Fibroblast of lung (primary cell): ENCODE results near the gene KCNIP4. TPM values are rescaled to one million over a fixed set of nuclear protein-coding genes. Genes with fewer than 3 reads are reported as not detected.

Experiments used
- DNase-seq, 2 donors: peaks; one replicate each; pipeline versions ENCODE4 v3.0.0 to v3.0.0-alpha.2; 2010; ENCODE audit warnings: low read depth in 2 of 2
- H2AFZ ChIP-seq: 2 replicates; pipeline ENCODE4 v1.5.1; 2012; ENCODE audit warnings: low read length, control low read depth, inconsistent platforms
- H3K27ac ChIP-seq: 2 replicates; pipeline ENCODE4 v1.5.1; 2011; ENCODE audit warnings: low read length, control low read depth; ENCODE audit not compliant: insufficient read depth
- H3K27me3 ChIP-seq: 2 replicates; pipeline ENCODE4 v1.5.1; 2011; ENCODE audit warnings: mild to moderate bottlenecking, low read length; ENCODE audit not compliant: control insufficient read depth, insufficient read depth
- H3K36me3 ChIP-seq: 2 replicates; pipeline ENCODE4 v1.5.1; 2011; ENCODE audit warnings: low read length; ENCODE audit not compliant: control insufficient read depth, insufficient read depth
- H3K4me1 ChIP-seq: 2 replicates; pipeline ENCODE4 v1.5.1; 2011; ENCODE audit warnings: low read length; ENCODE audit not compliant: control insufficient read depth, insufficient read depth; ENCODE audit errors: extremely low read depth
- H3K4me2 ChIP-seq: 2 replicates; pipeline ENCODE4 v1.5.1; 2011; ENCODE audit warnings: low read length, control low read depth; ENCODE audit not compliant: insufficient read depth; ENCODE audit errors: extremely low read depth
- H3K4me3 ChIP-seq, 4 experiments: fragments of 200-600 bp in 1 of 4; sonication (generic) in 1 of 4; replicated peaks in 1 of 4; 2 replicates each; pipeline ENCODE4 v1.5.1; 2011 to 2016; ENCODE audit warnings: low read length in 4 of 4, low read depth in 3 of 4, mild to moderate bottlenecking in 3 of 4, control low read depth in 2 of 4, inconsistent platforms in 1 of 4, mixed read lengths in 1 of 4; ENCODE audit not compliant: insufficient read depth in 1 of 4; ENCODE audit errors: control extremely low read depth in 1 of 4
- H3K79me2 ChIP-seq: 2 replicates; pipeline ENCODE4 v1.5.1; 2012; ENCODE audit warnings: mild to moderate bottlenecking, low read length, inconsistent platforms; ENCODE audit not compliant: control insufficient read depth, insufficient read depth
- H3K9ac ChIP-seq: 2 replicates; pipeline ENCODE4 v1.5.1; 2011; ENCODE audit warnings: mild to moderate bottlenecking, low read length, control low read depth; ENCODE audit not compliant: insufficient read depth
- H3K9me3 ChIP-seq: 2 replicates; pipeline ENCODE4 v1.5.1; 2012; ENCODE audit warnings: low read depth, low read length; ENCODE audit not compliant: control insufficient read depth, insufficient read depth
- H4K20me1 ChIP-seq: 2 replicates; pipeline ENCODE4 v1.5.1; 2011; ENCODE audit warnings: low read length; ENCODE audit not compliant: control insufficient read depth, insufficient read depth; ENCODE audit errors: extremely low read depth
- CTCF ChIP-seq, 2 donors: IDR thresholded peaks in 1 of 2; conservative IDR thresholded peaks in 1 of 2; 1 replicate in 1 of 2; 2 replicates in 1 of 2; pipeline ENCODE4 v1.5.1; 2011 to 2012; ENCODE audit warnings: low read length in 2 of 2, control low read depth in 1 of 2, inconsistent platforms in 1 of 2, low read depth in 1 of 2, mild to moderate bottlenecking in 1 of 2
- EZH2 ChIP-seq: IDR thresholded peaks from 2 replicates; pipeline ENCODE4 v1.5.1; 2012; ENCODE audit warnings: low read length, control low read depth, mild to moderate bottlenecking; ENCODE audit errors: missing control alignments
- polyA plus RNA-seq, 2 donors: library from polyadenylated mRNA; depleted of rRNA in 1 of 2; stranded (reverse) in 1 of 2; unstranded in 1 of 2; fragments of >200 nt; gene quantifications; 2 replicates each; pipeline ENCODE4 v1.2.1, GENCODE V29; 2011 to 2012; ENCODE audit warnings: missing spikeins in 1 of 2
- total RNA-seq: library from RNA; depleted of rRNA; stranded (reverse); fragments of >200 nt; gene quantifications from 2 replicates; pipeline ENCODE4 v1.2.1, GENCODE V29; 2014

KCNIP4 gene
- total and polyA plus RNA-seq, 2 donors (not counting 1 experiment from before 2014, with no cell fraction given): not detected

- TF ChIP-seq CTCF (conservative IDR thresholded peaks at IDR 0.05 in 1 of 2, IDR thresholded peaks at IDR 0.05 in 1 of 2; ENCODE audit: low read depth in 1 of 2, low read length in 2 of 2): no peak
- TF ChIP-seq EZH2: no peak
- H3K27me3 ChIP-seq: no peaks in the 10 kb centered on the region
- no peaks in the 10 kb centered on the region for H3K9me3 ChIP-seq
- no peak for DNase-seq
- no peaks in the 10 kb centered on the region for H3K36me3 ChIP-seq
- H4K20me1 ChIP-seq: no peaks in the 10 kb centered on the region
- H3K27ac ChIP-seq: no peak overlapping the region
- no peak overlapping the region for H3K4me2 ChIP-seq
- no peaks in the 10 kb centered on the region for H3K79me2 ChIP-seq
- H3K9ac ChIP-seq: no peak overlapping the region
- no peak overlapping the region for H3K4me3 ChIP-seq
- no peak overlapping the region for H2AFZ ChIP-seq
- H3K4me1 ChIP-seq: no peaks in the 10 kb centered on the region
Measured at GRCh38 chr4:21554066-21554465, 394.5 kb downstream of the KCNIP4 start.

DNA sequence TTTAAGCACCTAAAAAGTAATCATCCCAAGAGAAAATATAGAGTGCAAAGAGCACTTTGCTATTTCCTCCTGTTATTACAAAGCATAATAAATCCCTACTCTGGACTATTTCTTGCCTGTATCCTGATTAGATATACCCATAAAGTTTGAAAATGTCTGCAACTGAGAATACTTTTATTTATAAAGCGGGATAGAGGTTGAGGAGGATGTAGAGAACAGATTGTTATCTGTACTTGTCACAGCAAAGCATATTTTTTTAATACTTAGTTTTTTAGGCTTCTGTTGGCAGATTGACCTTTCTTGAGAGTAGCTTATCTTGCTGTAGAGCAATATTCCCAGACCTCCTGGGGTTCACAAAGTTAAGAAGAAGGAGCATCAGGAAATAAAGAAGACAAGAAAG lies 396.1 kb downstream of the KCNIP4 start:
- no peak for TF ChIP-seq CTCF (conservative IDR thresholded peaks at IDR 0.05 in 1 of 2, IDR thresholded peaks at IDR 0.05 in 1 of 2; ENCODE audit: low read depth in 1 of 2, low read length in 2 of 2)
- TF ChIP-seq EZH2: no peak
- no peak for DNase-seq
- no peaks in the 10 kb centered on the region for H3K79me2 ChIP-seq

DNA sequence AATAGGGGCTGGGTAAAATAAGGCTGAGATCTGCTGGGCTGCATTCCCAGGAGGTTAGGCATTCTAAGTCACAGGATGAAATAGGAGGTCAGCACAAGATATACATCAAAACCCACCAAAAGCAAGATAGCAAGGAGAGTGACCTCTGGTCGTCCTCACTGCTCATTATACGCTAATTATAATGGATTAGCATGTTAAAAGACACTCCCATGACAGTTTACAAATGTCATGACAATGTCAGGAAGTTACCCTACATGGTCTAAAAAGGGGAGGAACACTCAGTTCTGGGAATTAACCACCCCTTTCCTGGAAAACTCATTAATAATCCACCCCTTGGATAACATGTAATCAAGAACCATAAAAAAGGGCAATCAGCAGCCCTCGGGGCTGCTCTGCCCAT lies 403.6 kb downstream of the KCNIP4 start:
- no peak overlapping the region for H2AFZ ChIP-seq
- no peak overlapping the region for H3K9ac ChIP-seq
- no peaks in the 10 kb centered on the region for H4K20me1 ChIP-seq
- TF ChIP-seq EZH2 (no peak), CTCF (conservative IDR thresholded peaks at IDR 0.05 in 1 of 2, IDR thresholded peaks at IDR 0.05 in 1 of 2; ENCODE audit: low read depth in 1 of 2, low read length in 2 of 2) (no peak)
- H3K79me2 ChIP-seq: no peaks in the 10 kb centered on the region
- no peaks in the 10 kb centered on the region for H3K36me3 ChIP-seq
- H3K27me3 ChIP-seq: no peaks in the 10 kb centered on the region
- DNase-seq: no peak
- no peaks in the 10 kb centered on the region for H3K9me3 ChIP-seq
- H3K4me2 ChIP-seq: no peak overlapping the region
- H3K4me1 ChIP-seq: no peaks in the 10 kb centered on the region
- no peak overlapping the region for H3K27ac ChIP-seq
- no peak overlapping the region for H3K4me3 ChIP-seq

More for the DNA sequence above, 396.1 kb downstream of the KCNIP4 start:
- no peak overlapping the region for H3K27ac ChIP-seq
- H3K9me3 ChIP-seq: no peaks in the 10 kb centered on the region
- H4K20me1 ChIP-seq: no peaks in the 10 kb centered on the region
- H3K4me1 ChIP-seq: no peaks in the 10 kb centered on the region
- H2AFZ ChIP-seq: no peak overlapping the region
- no peak overlapping the region for H3K9ac ChIP-seq
- no peak overlapping the region for H3K4me2 ChIP-seq
- no peaks in the 10 kb centered on the region for H3K36me3 ChIP-seq
- H3K27me3 ChIP-seq: no peaks in the 10 kb centered on the region
- H3K4me3 ChIP-seq: no peak overlapping the region
